HG03064 (cell line): ENCODE data around the gene CEP70.
"Not testable (repeated sequence)": the region's sequence is repeated elsewhere in the genome, so short reads cannot be mapped to it uniquely, and the experiment has no call there.

Experiments used
- ATAC-seq: cut with Tn5 transposase; IDR thresholded peaks from one replicate; pipeline ENCODE4 v1.9.1; 2021; ENCODE audit warnings: low read depth; ENCODE audit not compliant: unreplicated experiment

Gene CEP70

DNA sequence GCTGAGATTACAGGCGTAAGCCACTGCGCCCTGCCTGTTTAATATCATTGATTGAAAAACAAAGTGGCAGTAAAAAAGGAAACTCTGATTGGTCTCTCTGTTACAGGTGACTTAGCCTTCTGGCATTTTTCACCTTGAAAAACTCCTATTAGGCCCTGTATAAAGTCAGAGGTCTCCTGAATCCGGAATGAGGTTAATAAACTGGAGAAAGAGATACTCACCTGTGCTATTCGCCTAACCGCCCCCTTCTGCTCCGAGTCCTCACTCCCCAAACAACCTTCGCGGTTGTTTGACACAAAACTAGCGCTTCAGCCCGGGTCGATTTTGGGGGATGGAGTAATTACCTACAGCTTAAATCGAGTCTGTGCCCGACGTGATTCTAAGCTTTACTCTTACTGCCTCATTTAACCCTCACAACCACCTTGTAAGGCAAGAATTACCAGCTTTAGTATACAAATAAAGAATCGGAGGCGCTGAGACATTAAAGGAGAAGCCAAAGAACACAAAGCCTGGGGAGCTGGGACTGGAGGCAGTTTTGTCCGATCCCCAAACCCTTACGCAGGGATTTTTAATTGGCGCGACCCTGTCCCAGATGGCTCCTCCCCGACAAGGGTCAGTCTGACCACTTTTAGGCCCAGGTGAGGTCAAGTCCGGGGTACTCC, 441 bp downstream of the CEP70 start:
- no peak for ATAC-seq

DNA sequence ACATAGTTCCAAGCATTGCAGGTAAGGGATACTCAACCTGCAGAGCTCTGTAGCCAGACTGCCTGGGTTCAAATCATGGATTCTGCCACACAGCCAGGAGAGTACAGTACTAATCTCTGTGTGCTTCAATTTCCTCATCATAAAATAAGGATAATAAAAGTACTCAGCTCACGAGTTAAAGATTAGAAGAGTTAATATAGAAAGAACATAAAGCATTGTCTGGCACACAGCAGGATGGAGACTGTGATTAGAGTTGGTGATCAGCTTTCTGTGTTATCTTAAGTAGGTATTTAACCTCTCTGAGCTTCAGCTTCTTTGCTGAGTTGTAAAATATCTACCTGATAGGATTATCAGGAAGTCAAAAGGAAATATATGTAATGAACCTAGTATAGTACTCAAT, 2.7 kb downstream of the CEP70 start:
- ATAC-seq = no peak

DNA sequence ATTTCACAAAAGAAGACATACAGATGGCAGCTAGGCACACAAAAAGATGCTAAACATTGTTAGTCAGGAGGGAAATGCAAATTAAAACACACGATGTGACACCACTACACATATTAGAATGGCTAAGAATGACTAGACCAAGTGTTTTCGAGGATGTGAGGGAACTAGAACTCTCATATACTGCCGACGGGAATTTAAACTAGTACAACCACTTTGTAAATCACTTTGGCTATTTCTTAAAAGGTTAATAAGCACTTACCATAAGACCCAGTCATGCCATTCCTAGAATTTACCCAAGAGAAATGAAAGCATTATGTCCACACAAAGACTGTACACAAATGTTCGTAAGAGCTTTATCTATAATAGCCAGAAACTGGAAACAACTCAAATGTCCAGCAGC, 5.6 kb downstream of the CEP70 start:
- no peak for ATAC-seq

DNA sequence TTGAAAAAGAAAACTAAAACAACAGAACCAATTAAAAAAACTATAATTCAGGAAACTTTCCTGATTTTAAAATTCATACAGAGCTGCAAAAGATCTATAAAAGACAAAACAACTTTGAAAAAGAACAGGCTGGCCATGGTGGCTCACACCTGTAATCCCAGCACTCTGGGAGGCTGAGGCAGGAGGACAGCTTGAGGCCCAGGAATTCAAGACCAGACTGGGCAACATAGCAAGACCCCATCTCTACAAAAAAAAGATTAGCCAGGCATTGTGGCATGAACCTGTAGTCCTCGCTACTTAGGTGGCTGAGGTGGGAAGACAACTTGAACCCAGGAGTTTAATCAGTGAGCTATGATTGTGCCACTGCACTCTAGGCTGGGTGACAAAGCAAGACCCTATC, 6.7 kb downstream of the CEP70 start:
- no peak for ATAC-seq

DNA sequence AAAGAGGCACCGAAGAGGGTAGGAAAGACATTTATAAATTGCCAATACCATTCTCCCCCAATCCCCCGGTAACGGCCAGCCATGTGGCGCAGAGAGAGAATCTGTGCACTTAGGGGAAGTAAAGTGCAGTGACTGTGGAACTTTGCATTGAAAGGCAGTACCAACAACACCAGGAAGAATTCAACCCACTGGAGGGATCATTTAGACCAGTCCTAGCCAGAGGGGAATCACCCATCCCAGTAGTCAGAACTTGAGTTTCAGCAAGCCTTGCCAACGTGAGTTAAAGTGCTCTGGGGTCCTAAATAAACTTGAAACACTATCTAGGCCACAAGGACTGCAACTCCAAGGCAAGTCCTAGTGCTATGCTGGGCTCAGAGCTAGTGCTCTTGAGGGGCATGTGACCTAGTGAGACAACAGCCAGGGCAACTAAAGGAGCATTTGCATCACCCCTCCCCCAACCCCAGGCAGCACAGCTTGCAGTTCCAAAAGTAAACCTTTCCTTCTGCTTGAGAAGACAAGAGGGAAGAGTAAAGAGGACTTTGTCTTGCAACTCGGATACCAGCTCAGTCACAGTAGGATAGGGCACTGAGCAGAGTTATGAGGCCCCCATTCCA, 15.0 kb downstream of the CEP70 start:
- ATAC-seq = no peak

DNA sequence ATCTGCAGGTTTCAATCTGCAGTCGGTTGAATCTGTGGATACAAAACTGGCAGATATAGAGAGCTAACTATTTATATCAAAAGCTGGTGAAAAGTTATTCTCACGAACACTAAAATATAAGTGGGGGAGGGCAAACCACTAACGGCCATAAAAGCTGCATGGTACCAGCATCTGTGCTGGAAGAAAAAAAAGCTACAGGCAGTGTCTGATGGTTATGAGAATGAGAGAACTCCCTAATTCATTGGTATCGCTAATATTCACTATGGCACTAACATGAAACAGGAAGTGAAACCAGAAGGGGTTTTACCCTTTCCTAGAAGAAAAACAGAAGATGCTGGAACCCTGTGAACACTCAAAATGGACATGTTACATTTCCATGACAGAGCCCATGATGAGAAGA, 15.9 kb downstream of the CEP70 start:
- ATAC-seq = peak; percentile 67

DNA sequence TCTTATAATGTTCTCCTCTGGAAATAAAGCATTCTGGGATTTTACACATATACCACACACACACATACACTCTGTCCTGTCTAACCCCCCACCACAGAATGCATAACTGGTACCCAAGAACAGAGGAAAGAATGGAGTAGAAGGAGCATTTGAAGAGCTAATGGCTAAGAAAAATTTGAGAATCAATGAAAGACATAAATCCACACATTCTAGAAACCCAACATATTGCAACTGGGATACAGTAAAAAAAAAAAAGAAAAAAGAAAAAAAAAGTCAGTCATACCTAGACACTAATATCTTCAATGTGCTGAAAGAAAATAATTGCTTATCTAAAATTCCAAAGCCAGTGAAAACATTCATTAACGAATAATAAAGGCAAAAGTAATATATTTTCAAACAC, 20.9 kb downstream of the CEP70 start:
- no peak for ATAC-seq

DNA sequence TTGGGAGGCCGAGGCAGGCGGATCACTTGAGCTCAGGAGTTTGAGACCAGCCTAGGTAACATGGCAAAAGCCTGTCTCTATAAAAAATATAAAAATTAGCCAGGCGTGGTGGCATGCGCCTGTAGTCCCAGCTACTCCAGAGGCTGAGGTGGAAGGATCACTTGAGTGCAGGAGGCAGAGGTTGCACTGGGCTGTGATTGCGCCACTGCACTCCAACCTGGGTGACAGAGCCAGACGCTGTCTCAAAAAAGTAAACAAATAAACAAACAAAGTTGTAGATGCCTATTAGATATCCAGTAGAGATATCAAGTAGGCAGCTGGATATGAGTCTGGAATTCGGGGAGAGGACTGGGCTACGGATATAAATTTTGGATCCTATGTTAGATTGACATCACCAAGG, 24.4 kb downstream of the CEP70 start:
- ATAC-seq = not testable (repeated sequence)

DNA sequence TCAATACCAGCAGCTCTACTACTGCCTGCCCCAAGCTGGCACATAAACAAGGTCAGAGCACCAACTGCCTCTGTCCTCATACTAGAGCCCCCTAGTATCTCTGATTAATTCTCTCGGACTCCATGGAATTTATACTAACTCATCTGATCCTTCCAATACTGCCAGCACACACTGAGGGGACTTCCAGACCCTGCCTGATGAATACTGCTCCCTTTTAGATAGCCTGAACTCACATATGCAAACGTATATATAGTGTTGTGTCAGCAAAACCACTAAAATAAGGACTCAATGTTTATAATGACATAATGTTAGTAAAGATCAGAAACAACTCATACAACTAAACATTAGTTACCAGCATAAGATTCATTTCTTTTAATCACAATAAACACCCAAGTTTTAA, 25.0 kb downstream of the CEP70 start:
- no peak for ATAC-seq

DNA sequence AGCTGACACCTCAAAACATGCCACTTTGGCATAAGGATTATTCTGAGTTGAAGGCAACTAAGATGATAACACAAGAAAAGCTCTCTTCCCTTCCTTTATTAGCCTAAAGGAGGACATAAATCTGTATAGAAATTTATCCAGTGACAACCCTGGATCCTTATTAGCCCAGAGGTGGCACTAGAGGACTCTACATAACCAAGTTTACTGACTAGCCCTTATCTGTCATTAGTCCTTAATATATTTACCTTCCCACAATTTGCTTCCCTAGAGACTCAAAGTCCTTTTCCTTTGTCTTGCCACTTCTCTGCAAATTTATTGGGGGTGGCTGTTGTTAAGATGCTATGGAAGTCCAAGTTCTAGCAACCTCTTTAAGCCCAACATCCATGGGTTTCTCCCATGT, 26.7 kb downstream of the CEP70 start:
- no peak for ATAC-seq

DNA sequence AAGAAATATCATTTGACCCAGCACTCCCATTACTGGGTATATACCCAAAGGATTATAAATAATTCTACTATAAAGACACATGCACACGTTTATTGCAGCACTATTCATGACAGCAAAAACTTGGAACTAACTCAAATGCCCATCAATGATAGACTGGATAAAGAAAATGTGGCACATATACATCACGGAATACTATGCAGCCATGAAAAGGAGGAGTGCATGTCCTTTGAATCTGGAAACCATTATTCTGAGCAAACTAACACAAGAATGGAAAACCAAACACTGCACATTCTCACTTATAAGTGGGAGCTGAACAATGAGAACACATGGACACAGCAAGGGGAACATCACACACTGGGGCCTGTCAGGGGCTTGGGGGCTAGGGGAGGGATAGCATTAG, 27.8 kb downstream of the CEP70 start:
- ATAC-seq = not testable (repeated sequence)

DNA sequence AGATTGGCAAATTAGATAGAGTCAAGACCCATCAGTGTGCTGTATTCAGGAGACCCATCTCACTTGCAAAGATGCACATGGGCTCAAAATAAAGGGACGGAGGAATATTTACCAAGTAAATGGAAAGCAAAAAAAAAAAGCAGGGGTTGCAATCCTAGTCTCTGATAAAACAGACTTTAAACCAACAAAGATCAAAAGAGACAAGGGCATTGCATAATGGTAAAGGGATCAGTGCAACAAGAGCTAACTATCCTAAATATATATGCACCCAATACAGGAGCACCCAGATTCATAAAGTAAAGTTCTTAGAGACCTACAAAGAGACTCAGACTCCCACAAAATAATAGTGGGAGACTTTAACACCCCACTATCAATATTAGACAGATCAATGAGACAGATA, 31.2 kb downstream of the CEP70 start:
- ATAC-seq = not testable (repeated sequence)

DNA sequence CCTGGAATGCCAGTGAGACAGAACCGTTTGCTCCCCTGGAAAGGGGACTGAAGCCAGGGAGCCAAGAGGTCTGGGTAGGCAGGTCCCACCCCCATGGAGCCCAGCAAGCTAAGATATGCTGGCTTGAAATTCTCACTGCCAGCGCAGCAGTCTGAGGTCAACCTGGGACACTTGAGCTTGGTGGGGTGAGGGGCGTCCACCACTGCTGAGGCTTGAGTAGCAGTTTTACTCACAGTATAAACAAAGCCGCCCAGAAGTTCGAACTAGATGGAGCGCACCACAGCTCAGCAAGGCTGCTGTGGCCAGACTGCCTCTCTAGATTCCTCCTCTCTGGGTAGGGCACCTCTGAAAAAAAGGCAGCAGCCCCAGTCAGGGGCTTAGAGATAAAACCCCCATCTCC, 33.6 kb downstream of the CEP70 start:
- ATAC-seq = no peak

DNA sequence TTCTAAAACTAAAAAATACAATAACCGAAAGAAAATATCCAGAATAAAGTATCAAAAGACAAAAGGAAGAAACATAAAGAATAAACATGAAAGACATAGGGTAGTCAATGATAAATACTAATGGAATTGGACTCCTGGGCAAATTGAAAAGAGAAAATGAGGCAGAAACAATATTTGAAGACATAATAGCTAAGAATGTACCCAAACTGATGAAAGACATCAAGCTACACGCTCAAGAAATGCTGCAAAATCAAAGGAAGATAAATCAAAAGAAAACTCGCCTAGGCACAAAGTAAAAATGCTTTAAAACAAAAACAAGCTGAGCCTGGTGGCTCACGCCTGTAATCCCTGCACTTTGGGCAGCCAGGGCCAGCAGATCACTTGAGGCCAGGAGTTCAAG, 34.9 kb downstream of the CEP70 start:
- ATAC-seq = no peak

DNA sequence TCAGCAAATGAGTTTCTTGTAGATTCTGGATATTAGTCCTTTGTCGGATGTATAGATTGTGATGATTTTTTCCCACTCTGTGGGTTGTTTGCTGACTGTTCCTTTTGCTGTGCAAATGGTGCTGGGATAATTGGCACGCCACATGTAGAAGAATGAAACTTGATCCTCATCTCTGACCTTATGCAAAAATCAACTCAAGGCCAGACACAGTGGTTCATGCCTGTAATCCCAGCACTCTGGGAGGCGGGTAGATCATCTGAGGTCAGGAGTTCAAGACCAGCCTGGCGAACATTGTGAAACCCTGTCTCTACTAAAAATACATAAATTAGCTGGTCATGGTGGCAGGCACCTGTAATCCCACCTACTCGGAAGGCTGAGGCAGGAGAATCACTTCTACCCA, 39.3 kb downstream of the CEP70 start:
- not testable (repeated sequence) for ATAC-seq

DNA sequence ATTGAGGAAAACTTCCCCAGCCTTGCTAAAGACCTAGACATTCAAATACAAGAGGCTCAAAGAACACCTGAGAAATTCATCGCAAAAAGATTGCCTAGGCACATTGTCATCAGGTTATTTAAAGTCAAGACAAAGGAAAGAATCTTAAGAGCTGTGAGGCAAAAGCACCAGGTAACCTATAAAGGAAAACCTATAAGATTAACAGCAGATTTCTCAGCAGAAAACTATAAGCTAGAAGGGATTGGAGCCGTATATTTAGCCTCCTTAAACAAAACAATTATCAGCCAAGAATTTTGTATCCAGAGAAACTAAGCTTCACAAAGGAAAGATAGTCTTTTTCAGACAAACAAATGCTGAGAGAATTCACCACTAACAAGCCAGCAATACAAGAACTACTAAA, 43.1 kb downstream of the CEP70 start:
- not testable (repeated sequence) for ATAC-seq

DNA sequence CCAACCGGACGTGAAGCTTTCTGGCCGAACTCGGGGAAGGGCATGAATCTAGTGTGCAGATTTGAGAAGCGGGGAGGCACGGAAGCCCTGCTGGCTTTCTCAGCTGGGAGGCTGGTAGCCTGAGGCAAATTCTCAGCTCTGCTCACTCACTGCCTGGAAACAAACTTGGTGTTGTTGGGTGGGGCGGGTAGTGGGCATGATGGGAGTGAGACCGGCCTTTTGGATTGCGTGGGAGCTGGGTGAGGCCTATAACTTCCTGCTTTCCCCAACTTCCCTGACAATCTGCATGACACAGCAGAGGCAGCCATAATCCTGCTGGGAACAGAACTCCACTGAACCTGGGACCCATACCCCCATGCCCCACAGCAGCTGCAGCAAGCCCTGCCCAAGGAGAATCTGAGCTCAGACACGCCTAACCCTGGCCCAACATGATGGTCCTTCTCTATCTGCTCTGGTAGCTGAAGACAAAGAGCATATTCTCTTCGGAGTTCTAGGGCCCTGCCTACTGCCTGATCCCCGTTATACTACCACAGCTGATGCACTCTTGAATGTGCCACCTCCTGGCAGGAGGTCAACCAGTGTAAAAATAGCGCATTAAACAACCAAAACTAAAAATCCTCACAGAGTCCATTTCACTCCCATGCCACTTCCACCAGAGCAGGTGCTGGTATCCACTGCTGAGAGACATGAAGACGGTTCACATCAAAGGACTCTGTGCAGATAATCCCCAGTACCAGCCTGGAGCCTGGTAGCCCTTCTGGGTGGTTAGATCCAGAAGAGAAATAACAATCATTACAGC, 44.7 kb downstream of the CEP70 start:
- no peak for ATAC-seq

DNA sequence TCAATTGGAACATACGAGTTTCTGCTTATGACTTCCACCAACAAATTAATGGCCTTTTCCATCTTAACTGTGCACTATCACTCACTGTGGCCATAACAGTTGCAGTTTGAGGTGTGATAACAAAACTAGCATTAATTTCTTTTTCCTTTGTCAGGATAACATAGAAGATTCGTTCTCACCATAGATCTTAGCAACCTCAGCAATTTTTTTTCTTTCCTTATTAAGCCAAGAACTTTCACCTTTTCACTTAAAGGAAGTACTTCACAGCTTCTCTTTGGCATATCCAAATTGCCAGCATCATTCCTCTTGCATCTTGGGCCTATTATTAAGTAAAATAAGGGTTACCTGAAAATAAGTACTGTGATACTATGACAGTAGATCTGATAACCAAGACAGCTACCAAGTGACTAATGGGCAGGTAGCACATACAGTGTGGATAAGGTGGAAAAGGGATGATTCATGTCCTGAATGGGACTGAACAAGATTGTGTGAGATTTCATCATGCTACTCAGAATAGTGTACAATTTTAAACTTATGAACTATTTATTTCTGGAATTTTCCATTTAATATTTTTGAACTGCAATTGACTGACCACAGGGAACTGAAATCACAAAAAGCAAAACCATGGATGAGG, 46.6 kb downstream of the CEP70 start:
- no peak for ATAC-seq

DNA sequence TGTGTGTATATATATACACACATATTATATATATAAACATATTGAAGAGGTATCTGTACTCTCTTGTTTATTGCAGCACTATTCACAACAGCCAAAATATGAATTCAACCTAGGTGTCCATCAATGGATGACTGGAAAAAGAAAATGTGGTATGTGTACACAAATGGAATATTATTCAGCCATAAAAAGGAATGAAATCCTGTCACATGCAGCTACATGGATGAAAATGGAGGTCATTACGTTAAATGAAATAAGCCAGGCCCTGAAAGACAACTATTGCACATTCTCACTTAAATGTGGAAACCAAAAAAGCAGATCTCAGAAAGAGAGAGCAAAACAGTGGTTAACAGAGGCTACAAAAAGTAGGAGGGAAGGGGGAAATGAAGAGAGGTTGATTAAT, 49.5 kb downstream of the CEP70 start:
- no peak for ATAC-seq

DNA sequence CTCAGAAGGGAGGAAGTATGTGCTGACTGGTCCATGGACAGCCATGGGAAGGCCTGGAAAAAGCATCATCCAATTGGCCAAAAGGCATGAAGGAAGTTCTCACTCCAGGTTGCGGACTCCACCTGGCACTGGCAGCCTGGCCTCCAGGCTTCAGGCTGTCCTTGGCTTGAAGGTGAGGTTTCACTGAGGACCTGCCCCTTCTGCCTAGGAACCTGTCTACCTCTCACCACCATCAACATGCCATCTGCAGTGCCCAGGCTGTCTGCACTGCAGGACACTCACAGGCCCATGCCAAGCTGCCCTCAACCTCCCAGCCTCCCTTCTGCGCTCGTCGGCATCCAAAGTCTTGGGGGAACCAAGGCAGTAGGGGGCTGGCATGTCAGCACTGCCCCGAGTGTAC, 51.1 kb downstream of the CEP70 start:
- ATAC-seq = no peak

DNA sequence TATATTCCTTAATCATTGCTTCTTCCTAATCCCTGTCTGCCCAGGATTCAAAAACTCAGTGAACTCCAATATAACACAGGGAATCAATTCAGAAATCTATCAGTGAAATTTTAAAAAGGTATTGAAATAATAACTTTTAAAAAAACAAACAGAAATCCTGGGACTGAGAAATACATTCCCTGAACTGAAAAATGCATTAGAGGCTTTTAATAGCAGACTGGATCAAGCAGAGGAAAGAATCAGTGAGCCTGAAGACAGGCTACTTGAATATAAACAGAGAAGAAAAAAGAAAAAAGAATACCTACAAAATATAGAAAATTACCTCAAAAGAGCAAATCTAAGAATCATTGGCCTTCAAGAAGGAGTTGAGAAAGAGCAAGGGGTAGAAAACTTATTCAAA, 54.7 kb downstream of the CEP70 start:
- ATAC-seq = no peak
